HG02798 (cell line): ENCODE measurements around the gene BEX2.
"Not testable (repeated sequence)": the region's sequence is repeated elsewhere in the genome, so short reads cannot be mapped to it uniquely, and the experiment has no call there.

Experiments used
- ATAC-seq: cut with Tn5 transposase; IDR thresholded peaks from one replicate; pipeline ENCODE4 v1.9.1; 2021; ENCODE audit warnings: mild to moderate bottlenecking; ENCODE audit not compliant: unreplicated experiment, poor library complexity

Gene BEX2

GRCh38 chrX:103310555-103311398, at the start of gene BEX2:
Gene BEX2, minus strand, starts transcription at chrX:103310990. Its CDS starts 1,014 bp downstream, at chrX:103309976.
- peak; percentile 100 for ATAC-seq

DNA sequence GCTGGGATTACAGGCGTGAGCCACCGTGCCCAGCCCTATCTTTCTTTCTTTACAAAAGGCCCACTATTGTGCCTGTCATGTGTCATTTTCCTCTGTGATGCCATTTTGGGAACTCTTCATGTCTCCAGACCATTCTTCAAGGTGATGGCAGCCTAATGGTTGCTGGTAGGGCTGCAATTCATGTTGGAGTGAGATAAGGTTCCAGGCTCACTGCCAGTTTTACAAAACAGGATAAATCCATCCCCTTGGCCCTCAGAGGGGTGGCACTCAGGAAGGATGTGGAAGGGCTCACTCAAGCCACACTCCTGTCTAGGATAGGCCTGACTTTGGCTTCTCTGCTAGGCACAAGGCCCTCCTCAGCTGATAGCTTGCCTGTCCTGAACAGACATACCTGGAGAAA, 49.3 kb upstream of the BEX2 start:
- ATAC-seq, result no peak

- ATAC-seq, result not testable (repeated sequence)
Observed at GRCh38 chrX:103359605-103360004, 48.8 kb upstream of the BEX2 start.

DNA sequence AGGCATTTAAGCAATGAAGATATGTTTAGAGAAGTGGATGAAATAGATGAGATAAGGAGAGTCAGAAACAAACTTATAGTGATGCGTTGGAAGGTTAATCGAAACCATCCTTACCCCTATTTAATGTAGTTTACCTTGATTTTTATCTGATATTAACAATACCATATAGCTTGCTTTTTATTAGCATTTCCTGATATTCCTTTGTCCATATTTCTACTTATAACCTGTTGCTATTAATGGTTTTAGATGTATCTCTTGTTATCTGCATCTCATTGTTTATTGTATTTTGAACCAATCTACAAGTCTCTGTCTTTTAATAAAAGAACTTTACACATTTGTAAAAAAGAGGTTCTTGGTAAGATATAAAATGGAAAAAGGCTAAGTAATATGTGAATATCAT, 47.1 kb upstream of the BEX2 start:
- ATAC-seq, result no peak

DNA sequence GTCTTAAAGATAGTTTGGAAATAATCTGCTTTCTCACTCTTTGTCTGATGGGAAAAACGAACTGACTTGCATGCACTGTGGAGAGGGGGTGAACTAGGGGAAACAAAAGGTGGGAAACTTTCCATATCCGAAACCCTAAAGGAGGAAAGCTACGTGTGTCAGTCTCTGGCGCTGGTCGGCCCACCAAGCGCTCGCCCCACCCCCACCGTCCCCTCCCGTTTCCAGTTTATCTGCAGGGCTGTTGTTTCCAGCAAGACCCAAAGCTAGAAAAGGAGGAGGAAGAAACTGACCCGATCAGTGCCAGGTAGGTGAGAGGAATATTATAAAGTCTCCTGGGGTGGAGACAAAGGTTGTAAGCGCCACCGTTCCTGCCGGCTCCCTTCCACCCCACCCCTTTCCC, 46.1 kb upstream of the BEX2 start:
- no peak for ATAC-seq

DNA sequence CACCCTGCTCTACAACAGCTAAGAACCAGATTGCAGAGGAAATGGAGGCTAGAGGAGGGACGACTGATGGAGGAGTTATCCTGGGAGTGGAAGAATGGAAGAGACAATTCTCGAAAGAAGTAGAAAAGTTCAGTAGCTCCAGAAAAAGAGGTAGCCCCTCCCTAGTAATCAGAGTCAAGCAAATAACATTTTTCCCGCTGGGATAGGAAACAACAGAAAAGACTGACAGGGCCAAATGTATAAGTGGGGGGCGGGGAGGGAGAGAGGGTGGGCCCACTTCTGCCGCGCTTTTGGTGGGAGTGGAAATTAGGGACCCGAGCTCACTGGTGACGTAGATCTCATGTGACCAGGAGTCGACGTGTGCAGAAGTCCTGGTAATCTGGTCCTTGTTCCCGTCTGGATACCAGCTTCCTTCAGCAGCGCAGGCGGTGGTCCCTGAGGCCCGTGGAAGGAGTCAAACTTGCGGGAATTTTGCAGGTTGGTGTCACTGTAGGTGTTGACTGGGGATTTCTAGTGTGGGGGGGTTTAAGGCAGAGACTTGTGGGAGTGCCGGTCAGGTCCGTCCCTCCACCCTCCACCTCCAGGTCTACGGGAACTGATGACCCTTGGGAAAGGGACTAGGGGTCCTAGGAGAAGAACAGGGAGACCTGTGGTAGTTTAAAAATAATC, 45.5 kb upstream of the BEX2 start, which contains the start of gene TCEAL9:
TCEAL9 (plus strand) TSS at position 377 of the 669 bp plus-strand sequence. CDS start 1,179 bp downstream, outside the sequence.
- no peak for ATAC-seq

DNA sequence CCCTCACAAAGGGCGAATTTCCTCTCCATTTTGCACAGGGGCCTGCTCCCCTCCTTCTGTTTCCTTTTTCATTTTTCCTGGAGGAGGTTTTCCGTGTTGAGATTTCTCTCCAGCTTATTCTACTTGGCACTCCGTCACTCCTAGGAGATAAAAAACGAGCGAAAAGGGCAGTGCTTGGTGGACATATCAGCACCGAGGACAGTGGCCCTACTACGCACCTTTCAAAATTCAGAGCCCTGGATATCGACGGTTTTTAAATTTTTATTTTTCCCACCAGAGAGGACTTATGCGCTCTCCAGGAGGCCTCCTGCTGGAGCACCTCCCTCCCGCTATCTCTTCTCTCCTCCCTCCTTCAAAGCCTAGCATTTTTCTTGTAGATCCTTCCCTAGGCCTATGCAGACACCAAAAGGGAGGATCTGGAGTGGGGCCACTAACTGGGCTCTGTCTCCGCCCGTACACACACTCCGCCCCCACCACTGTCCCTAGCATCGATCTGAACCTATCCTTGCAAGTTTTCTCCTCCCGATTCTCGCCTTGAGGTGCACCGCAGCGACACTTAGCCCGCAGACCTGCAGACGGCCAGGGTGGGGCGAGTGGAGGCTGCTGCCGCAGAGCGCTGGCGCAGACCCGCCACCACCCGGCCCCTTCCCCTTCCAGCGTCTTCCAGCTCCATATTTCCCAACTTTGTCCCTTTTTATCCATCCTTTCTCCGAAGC, 37.0 kb upstream of the BEX2 start:
- no peak for ATAC-seq

DNA sequence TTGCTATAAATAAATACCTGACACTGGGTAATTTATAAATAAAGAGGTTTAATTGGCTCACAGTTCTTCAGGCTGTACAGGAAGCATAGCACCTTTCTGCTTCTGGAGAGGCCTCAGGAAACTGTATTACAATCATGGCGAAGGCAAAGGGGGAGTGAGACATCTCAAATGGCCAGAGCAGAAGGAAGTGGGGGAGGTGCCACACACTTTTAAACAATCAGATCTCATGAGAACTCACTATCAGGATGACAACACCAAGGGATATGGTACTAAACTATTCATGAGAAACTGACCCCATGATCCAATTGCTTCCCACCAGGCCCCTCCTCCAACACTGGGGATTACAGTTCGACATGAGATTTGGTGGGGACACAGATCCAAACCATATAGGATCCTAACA, 33.8 kb upstream of the BEX2 start:
- ATAC-seq, result no peak

GRCh38 chrX:103343105-103343504, 32.3 kb upstream of the BEX2 start:
- ATAC-seq, result no peak

DNA sequence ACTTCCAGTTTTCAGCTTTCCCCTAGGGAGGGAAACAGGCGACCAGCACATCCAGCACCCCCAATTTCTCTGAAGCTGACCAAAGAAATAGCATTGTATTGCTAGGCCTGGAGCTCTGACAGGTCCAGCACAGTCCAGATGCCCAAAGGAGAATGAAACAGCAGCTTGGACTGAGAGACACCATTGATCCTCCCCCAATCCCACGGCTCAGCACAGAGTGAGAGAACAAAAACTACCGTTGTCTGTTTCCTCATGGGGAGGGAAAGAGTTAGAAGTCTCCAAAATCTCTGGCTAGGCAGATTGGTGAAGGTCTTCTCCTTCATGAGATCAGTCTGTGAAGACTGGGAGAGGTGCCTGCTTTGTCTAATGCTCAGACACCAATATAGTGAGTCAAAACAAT, 27.9 kb upstream of the BEX2 start:
- ATAC-seq, result no peak

DNA sequence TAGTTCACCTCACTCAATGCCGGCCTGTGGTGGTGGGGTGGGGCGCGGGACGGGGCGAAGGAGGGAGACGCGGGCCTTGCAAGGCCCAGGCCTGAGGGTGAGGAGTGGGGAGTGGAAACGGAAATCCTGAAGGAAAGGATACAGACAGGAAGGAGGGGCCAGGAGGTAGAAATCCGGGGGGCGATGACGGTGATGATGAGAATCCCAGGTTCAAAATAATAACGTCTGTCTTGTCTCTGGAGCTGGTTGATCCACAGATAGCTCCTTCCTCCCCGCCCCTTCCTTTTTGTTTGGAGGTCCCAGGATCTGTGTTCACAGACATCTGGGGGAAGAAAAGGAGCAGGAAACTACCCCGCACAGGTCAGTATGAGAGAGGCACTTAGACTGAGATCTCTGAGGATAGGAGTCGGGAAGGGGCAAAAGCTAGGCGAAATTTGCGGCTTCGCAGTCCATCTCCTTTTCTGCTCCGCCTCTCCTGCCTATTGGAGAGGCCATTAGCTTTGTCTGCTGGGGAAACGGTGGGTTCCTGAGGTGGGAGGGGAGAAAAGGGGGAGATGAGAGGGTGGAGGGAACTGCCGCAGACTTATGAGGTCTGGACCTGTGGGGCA, 20.0 kb upstream of the BEX2 start:
- ATAC-seq, result no peak

GRCh38 chrX:103329991-103330390, 19.2 kb upstream of the BEX2 start, which contains the start of gene TCEAL7:
Gene TCEAL7, plus strand, starts transcription at chrX:103330239. Its CDS starts 1,165 bp downstream, at chrX:103331404.
- ATAC-seq, result no peak

DNA sequence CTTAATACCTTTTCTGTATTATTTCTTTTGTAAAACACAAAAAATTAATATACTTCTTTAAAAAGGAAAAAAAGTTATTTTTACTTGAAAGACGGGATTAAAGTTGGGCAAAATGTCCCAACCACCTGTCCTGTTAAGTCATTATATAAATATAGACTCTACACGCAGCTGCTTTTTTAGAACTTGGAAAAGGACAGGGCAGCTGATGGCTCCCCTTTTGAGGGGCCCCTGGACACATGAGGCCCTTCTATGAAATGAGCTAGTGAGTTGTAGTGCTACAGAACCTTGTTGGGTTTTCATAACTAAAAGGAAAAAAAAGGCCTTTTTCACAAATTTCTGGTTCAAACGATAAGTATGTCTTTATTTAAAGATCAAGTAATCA, 600 bp upstream of the BEX2 start:
- ATAC-seq, result no peak

DNA sequence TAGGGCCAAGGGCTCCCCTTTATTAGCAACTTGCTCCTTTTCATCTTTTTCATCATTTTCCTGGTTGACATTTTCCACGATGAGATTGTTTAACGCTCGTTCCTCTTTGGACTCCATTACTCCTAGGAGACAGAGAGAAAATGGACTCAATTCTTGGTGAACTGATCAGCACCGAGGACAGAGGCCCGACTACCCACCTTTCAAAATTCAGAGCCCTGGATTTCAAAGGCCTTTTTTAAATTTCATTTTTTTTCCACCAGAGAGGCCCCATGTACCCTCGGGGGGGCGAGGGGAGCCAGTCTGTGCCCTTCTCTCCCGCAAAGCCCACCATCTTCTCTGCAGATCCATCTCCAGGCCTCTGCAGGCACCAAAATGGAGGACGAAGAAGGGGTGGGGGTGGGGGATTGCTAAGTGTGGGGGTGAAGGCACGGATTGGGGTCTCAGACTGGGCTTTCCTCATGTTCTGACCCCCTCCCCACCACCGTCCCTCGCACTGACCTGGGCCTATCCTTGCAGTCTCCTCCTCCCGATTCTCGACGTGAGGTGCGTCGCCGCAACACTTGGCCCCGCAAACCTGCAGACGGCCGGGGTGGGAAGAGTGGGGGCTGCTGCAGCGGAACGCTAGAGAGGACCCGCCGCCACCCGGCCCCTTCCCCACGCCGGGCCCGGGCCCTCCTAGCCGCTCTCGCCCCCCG, 783 bp downstream of the BEX2 start:
- ATAC-seq, result no peak

GRCh38 chrX:103305666-103306065, 5.1 kb downstream of the BEX2 start:
- ATAC-seq, result not testable (repeated sequence)

- ATAC-seq, result no peak
Observed at GRCh38 chrX:103304705-103305104, 6.1 kb downstream of the BEX2 start.

GRCh38 chrX:103293118-103293517, 17.7 kb downstream of the BEX2 start:
- no peak for ATAC-seq

GRCh38 chrX:103279624-103280023, 31.2 kb downstream of the BEX2 start:
- ATAC-seq, result no peak

GRCh38 chrX:103276581-103277002, 34.2 kb downstream of the BEX2 start, which contains the start of gene TCEAL5:
Gene TCEAL5, minus strand, starts transcription at chrX:103276750. Its CDS starts 2,187 bp downstream, at chrX:103274563.
- no peak for ATAC-seq
